ENCODE data around the gene TMEM120A. TPM values are rescaled to one million over a fixed set of nuclear protein-coding genes. Genes with fewer than 3 reads are reported as not detected.
"Not testable (repeated sequence)": the region's sequence is repeated elsewhere in the genome, so short reads cannot be mapped to it uniquely, and the experiment has no call there.

Gene TMEM120A
- polyA plus RNA-seq, 1 donor (not counting 4 experiments of a cell fraction or from before 2014, with no cell fraction given), result 47.0 TPM

GRCh38 chr7:76009672-76010600, 15.5 kb upstream of the TMEM120A start:
- Histone ChIP-seq H3K9ac (ENCODE audit: control insufficient read depth, extremely low read depth, insufficient read depth, low read length) (no peak overlapping the region), H4K20me1 (ENCODE audit: control insufficient read depth, extremely low read depth, insufficient read depth, low read length) (no peaks in the 10 kb centered on the region), H3K4me1 (ENCODE audit: control insufficient read depth, extremely low read depth, insufficient read depth, low read length) (no peaks in the 10 kb centered on the region), H2AFZ (ENCODE audit: control insufficient read depth, low read length) (no peak overlapping the region), H3K27ac (ENCODE audit: control insufficient read depth, insufficient read depth, low read length) (no peak overlapping the region), H3K9me3 (ENCODE audit: control insufficient read depth, low read depth, low read length) (no peaks in the 10 kb centered on the region), H3K9me1 (ENCODE audit: control insufficient read depth, extremely low read depth, insufficient read depth, low read length) (no peaks in the 10 kb centered on the region), H3K4me2 (ENCODE audit: control insufficient read depth, extremely low read depth, insufficient read depth, low read depth, low read length) (no peak overlapping the region), H3K4me3 (ENCODE audit: control insufficient read depth in 2 of 3, extremely low read depth in 1 of 3, insufficient read depth in 2 of 3, low read depth in 1 of 3, low read length in 3 of 3) (no peak overlapping the region), H3K79me2 (ENCODE audit: control insufficient read depth, insufficient read depth, low read length) (no peaks in the 10 kb centered on the region), H3K27me3 (ENCODE audit: control insufficient read depth, extremely low read depth, insufficient read depth, low read length) (no peaks in the 10 kb centered on the region), H3K36me3 (ENCODE audit: control insufficient read depth in 2 of 2, extremely low read depth in 1 of 2, insufficient read depth in 2 of 2, low read length in 2 of 2) (peaks cover 8 to 12% of the 10 kb centered on the region in 2 experiments)
- TF ChIP-seq EZH2 (IDR thresholded peaks at IDR 0.05; ENCODE audit: low read length), result no peak
- no peak for TF ChIP-seq CTCF (optimal IDR thresholded peaks at IDR 0.05 in 1 of 3, IDR thresholded peaks at IDR 0.05 in 1 of 3, conservative IDR thresholded peaks at IDR 0.05 in 1 of 3; ENCODE audit: extremely low read depth in 1 of 3, insufficient read depth in 2 of 3, low read length in 3 of 3)
- dilution Hi-C loops (cut with MboI; ENCODE audit: extremely low pct_ligation_motif_present, low sequenced_read_pairs), result no loop called here
- DNase-seq (ENCODE audit: low read depth, low spot score), result no peak
- no peak for FAIRE-seq

- Histone ChIP-seq H2AFZ (ENCODE audit: control insufficient read depth, low read length) (no peak overlapping the region), H3K4me1 (ENCODE audit: control insufficient read depth, extremely low read depth, insufficient read depth, low read length) (no peaks in the 10 kb centered on the region), H3K27me3 (ENCODE audit: control insufficient read depth, extremely low read depth, insufficient read depth, low read length) (no peaks in the 10 kb centered on the region), H3K9ac (ENCODE audit: control insufficient read depth, extremely low read depth, insufficient read depth, low read length) (no peak overlapping the region), H3K79me2 (ENCODE audit: control insufficient read depth, insufficient read depth, low read length) (no peaks in the 10 kb centered on the region), H4K20me1 (ENCODE audit: control insufficient read depth, extremely low read depth, insufficient read depth, low read length) (no peaks in the 10 kb centered on the region), H3K9me3 (ENCODE audit: control insufficient read depth, low read depth, low read length) (no peaks in the 10 kb centered on the region), H3K9me1 (ENCODE audit: control insufficient read depth, extremely low read depth, insufficient read depth, low read length) (no peaks in the 10 kb centered on the region), H3K36me3 (ENCODE audit: control insufficient read depth in 2 of 2, extremely low read depth in 1 of 2, insufficient read depth in 2 of 2, low read length in 2 of 2) (peaks cover 15 to 16% of the 10 kb centered on the region in 2 experiments), H3K27ac (ENCODE audit: control insufficient read depth, insufficient read depth, low read length) (no peak overlapping the region), H3K4me2 (ENCODE audit: control insufficient read depth, extremely low read depth, insufficient read depth, low read depth, low read length) (no peak overlapping the region), H3K4me3 (ENCODE audit: control insufficient read depth in 2 of 3, extremely low read depth in 1 of 3, insufficient read depth in 2 of 3, low read depth in 1 of 3, low read length in 3 of 3) (no peak overlapping the region)
- dilution Hi-C loops (cut with MboI; ENCODE audit: extremely low pct_ligation_motif_present, low sequenced_read_pairs), result no loop called here
- FAIRE-seq (no peak), DNase-seq (ENCODE audit: low read depth, low spot score) (no peak)
- TF ChIP-seq CTCF (optimal IDR thresholded peaks at IDR 0.05 in 1 of 3, IDR thresholded peaks at IDR 0.05 in 1 of 3, conservative IDR thresholded peaks at IDR 0.05 in 1 of 3; ENCODE audit: extremely low read depth in 1 of 3, insufficient read depth in 2 of 3, low read length in 3 of 3) (no peak), EZH2 (IDR thresholded peaks at IDR 0.05; ENCODE audit: low read length) (no peak)
These were observed 13.8 kb upstream of the TMEM120A start for GRCh38 chr7:76008156-76008687.

- H3K9me3 ChIP-seq (ENCODE audit: control insufficient read depth, low read depth, low read length); H3K27me3 ChIP-seq (ENCODE audit: control insufficient read depth, extremely low read depth, insufficient read depth, low read length); H3K4me2 ChIP-seq (ENCODE audit: control insufficient read depth, extremely low read depth, insufficient read depth, low read depth, low read length); H2AFZ ChIP-seq (ENCODE audit: control insufficient read depth, low read length); dilution Hi-C loops (cut with MboI; ENCODE audit: extremely low pct_ligation_motif_present, low sequenced_read_pairs); H3K9ac ChIP-seq (ENCODE audit: control insufficient read depth, extremely low read depth, insufficient read depth, low read length); H3K4me1 ChIP-seq (ENCODE audit: control insufficient read depth, extremely low read depth, insufficient read depth, low read length); H3K79me2 ChIP-seq (ENCODE audit: control insufficient read depth, insufficient read depth, low read length); DNase-seq (ENCODE audit: low read depth, low spot score); H3K27ac ChIP-seq (ENCODE audit: control insufficient read depth, insufficient read depth, low read length); H3K4me3 ChIP-seq (ENCODE audit: control insufficient read depth in 2 of 3, extremely low read depth in 1 of 3, insufficient read depth in 2 of 3, low read depth in 1 of 3, low read length in 3 of 3); H4K20me1 ChIP-seq (ENCODE audit: control insufficient read depth, extremely low read depth, insufficient read depth, low read length); H3K9me1 ChIP-seq (ENCODE audit: control insufficient read depth, extremely low read depth, insufficient read depth, low read length); FAIRE-seq: not testable (repeated sequence)
- peaks cover 23 to 30% of the 10 kb centered on the region in 2 experiments for H3K36me3 ChIP-seq (ENCODE audit: control insufficient read depth in 2 of 2, extremely low read depth in 1 of 2, insufficient read depth in 2 of 2, low read length in 2 of 2)
These were observed 10.6 kb upstream of the TMEM120A start for GRCh38 chr7:76005004-76005403.

Data from keratinocyte (primary cell).